Large intestine (tissue), 3 donors: ENCODE measurements around the gene CEL. TPM values are rescaled to one million over a fixed set of nuclear protein-coding genes. Genes with fewer than 3 reads are reported as not detected.
"Not testable (repeated sequence)": the region's sequence is repeated elsewhere in the genome, so short reads cannot be mapped to it uniquely, and the experiment has no call there.

ENCODE experiments used
- DNase-seq, 2 donors: peaks; one replicate each; pipeline versions ENCODE4 v3.0.0 to v3.0.0-alpha.2; 2013
- H3K27ac ChIP-seq: one replicate; pipeline ENCODE4 v1.5.1; 2013; ENCODE audit warnings: low read length
- H3K27me3 ChIP-seq: 2 replicates; pipeline ENCODE4 v1.6.1; 2013; ENCODE audit warnings: low read length; ENCODE audit not compliant: control insufficient read depth, insufficient read depth
- H3K36me3 ChIP-seq: 2 replicates; pipeline ENCODE4 v1.6.1; 2013; ENCODE audit warnings: low read length; ENCODE audit not compliant: control insufficient read depth, insufficient read depth
- H3K4me1 ChIP-seq: one replicate; pipeline ENCODE4 v1.6.1; 2013; ENCODE audit warnings: low read length; ENCODE audit not compliant: control insufficient read depth, insufficient read depth
- H3K4me3 ChIP-seq: one replicate; pipeline ENCODE4 v1.5.1; 2013; ENCODE audit warnings: low read length
- H3K9me3 ChIP-seq: one replicate; pipeline ENCODE4 v1.6.1; 2013; ENCODE audit warnings: mild to moderate bottlenecking, low read depth, low read length, moderate library complexity; ENCODE audit not compliant: control insufficient read depth
- WGBS: methylation state at CpG from one replicate; pipeline ENCODE4 v1.1.5; 2013; ENCODE audit warnings: low lambda C conversion rate; ENCODE audit not compliant: insufficient coverage; 5-methylcytosine and 5-hydroxymethylcytosine counted together
- polyA plus RNA-seq: library from polyadenylated mRNA; unstranded; fragments of 120-200 nt; gene quantifications from one replicate; pipeline ENCODE4 v1.2.1, GENCODE V29; 2013

Gene CEL
- polyA plus RNA-seq, 1 donor, result 268 TPM

DNA sequence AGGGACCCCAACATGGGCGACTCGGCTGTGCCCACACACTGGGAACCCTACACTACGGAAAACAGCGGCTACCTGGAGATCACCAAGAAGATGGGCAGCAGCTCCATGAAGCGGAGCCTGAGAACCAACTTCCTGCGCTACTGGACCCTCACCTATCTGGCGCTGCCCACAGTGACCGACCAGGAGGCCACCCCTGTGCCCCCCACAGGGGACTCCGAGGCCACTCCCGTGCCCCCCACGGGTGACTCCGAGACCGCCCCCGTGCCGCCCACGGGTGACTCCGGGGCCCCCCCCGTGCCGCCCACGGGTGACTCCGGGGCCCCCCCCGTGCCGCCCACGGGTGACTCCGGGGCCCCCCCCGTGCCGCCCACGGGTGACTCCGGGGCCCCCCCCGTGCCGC lies 9.2 kb downstream of the CEL start:
- H3K27ac ChIP-seq, H3K27me3 ChIP-seq, DNase-seq, H3K4me3 ChIP-seq, H3K9me3 ChIP-seq: not testable (repeated sequence)
- WGBS, result no CpG with 5 or more reads among the region's 31 CpGs
- Histone ChIP-seq H3K4me1 (peaks cover 16% of the 10 kb centered on the region), H3K36me3 (peaks cover 18% of the 10 kb centered on the region)

DNA sequence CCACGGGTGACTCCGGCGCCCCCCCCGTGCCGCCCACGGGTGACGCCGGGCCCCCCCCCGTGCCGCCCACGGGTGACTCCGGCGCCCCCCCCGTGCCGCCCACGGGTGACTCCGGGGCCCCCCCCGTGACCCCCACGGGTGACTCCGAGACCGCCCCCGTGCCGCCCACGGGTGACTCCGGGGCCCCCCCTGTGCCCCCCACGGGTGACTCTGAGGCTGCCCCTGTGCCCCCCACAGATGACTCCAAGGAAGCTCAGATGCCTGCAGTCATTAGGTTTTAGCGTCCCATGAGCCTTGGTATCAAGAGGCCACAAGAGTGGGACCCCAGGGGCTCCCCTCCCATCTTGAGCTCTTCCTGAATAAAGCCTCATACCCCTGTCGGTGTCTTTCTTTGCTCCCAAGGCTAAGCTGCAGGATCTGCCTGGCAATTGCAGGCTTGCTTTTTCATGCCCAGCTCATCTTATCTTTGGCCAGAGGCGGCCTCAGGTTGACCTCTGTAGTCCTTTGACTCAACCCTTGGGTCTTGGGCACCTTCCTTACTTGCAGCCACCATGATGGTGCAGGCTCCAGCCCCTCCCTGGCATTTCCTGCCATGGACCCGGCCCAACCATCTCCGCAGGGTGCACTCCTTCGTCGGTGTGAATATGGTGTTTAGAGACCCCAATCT lies 9.8 kb downstream of the CEL start:
- Histone ChIP-seq H3K36me3 (peaks cover 12% of the 10 kb centered on the region), H3K27ac (no peak overlapping the region), H3K27me3 (no peaks in the 10 kb centered on the region), H3K4me3 (no peak overlapping the region), H3K9me3 (no peaks in the 10 kb centered on the region), H3K4me1 (peaks cover 22% of the 10 kb centered on the region)
- DNase-seq, result no peak
- WGBS, result 100% methylated on average over 2 of the region's 33 CpGs

DNA sequence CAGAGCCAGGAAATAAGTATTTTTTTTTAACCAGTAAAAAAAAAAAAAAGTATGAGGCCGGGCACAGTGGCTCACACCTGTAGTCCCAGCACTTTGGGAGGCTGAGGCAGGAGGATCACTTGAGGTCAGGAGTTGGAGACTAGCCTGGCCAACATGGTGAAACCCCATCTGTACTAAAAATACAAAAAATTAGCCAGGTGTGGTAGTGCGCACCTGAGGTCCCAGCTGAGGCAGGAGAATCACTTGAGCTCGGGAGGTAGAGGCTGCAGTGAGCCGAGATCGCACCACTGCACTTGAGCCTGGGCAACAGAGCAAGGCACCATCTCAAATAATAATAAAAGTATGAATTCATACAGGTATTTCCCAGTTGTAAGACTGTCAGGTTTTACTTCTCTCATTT lies 10.4 kb downstream of the CEL start:
- H3K36me3 ChIP-seq, H3K4me3 ChIP-seq, H3K27ac ChIP-seq, H3K9me3 ChIP-seq, DNase-seq, H3K27me3 ChIP-seq: not testable (repeated sequence)
- no CpG with 5 or more reads among the region's 5 CpGs for WGBS
- H3K4me1 ChIP-seq, result peaks cover 28% of the 10 kb centered on the region

- H3K27ac ChIP-seq, result no peak overlapping the region
- DNase-seq, result no peak
- peaks cover 39% of the 10 kb centered on the region for H3K4me1 ChIP-seq
- H3K9me3 ChIP-seq, result no peaks in the 10 kb centered on the region
- H3K36me3 ChIP-seq, result peaks cover 4% of the 10 kb centered on the region
- H3K4me3 ChIP-seq, result no peak overlapping the region
- H3K27me3 ChIP-seq, result no peaks in the 10 kb centered on the region
- 100% methylated on average over 1 of the region's 12 CpGs for WGBS
Measured at GRCh38 chr9:133073086-133074014, 11.6 kb downstream of the CEL start.

DNA sequence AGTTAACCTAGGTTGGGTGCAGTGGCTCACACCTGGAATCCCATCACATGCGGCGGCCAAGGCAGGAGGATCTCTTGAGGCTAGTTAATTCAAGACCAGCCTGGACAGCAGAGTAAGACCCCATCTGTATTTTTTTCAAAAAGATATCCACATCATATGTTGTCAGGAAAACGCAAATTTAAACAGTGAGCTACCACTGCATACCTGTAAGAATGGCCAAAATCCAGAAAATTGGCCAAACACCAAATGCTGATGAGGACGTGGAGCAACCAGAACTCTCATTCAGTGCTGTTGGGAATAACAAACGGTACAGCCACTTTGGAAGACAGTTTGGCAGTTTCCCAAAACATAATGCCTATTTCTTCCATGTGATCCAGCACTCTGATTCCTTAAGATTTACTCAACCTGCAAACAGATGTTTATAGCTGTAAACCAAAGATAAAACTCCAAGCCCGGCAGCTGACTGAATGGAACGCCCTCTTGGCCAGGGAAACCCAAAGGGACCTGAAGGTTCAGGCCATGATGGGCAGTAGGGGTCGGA lies 12.4 kb downstream of the CEL start:
- Histone ChIP-seq H3K27ac (peak overlapping the region; percentile 37), H3K9me3 (no peaks in the 10 kb centered on the region), H3K4me1 (peaks cover 46% of the 10 kb centered on the region), H3K36me3 (peaks cover 4% of the 10 kb centered on the region), H3K4me3 (no peak overlapping the region), H3K27me3 (no peaks in the 10 kb centered on the region)
- DNase-seq, result peak in 1 of 2 donors; percentile 59
- no CpG with 5 or more reads among the region's 8 CpGs for WGBS

- 0% methylated on average over 3 of the region's 4 CpGs for WGBS
- peaks cover 59% of the 10 kb centered on the region for H3K4me1 ChIP-seq
- H3K36me3 ChIP-seq, result peaks cover 4% of the 10 kb centered on the region
- H3K9me3 ChIP-seq, result no peaks in the 10 kb centered on the region
- peak; percentile 55 to 77 for DNase-seq
- H3K27ac ChIP-seq, result peak overlapping the region; percentile 62
- H3K4me3 ChIP-seq, result no peak overlapping the region
- no peaks in the 10 kb centered on the region for H3K27me3 ChIP-seq
Measured at GRCh38 chr9:133075925-133076630, 14.3 kb downstream of the CEL start.

DNA sequence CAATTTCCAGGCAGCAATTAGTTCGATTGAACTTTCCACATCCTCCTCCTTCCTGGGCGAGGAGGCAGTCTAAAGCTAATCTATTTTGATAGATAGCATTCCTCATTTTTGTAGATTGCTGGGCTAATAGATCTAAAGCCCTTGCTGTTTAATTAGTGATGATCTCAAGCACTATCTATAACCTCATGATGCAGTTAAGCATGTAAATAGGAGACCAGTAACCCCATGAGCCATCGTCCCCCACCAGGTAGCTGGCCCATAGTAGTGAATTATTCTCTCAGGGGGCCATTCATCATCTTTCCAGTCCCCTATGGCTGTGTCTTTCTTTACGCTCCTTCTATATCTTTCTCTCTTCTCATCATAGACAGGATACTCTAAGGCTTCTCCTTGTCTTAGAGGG lies 14.9 kb downstream of the CEL start:
- Histone ChIP-seq H3K9me3 (no peaks in the 10 kb centered on the region), H3K27me3 (no peaks in the 10 kb centered on the region), H3K4me3 (no peak overlapping the region), H3K36me3 (peaks cover 3% of the 10 kb centered on the region), H3K27ac (peak overlapping the region; percentile 62), H3K4me1 (peaks cover 61% of the 10 kb centered on the region)
- no CpG with 5 or more reads among the region's 4 CpGs for WGBS
- DNase-seq, result no peak

DNA sequence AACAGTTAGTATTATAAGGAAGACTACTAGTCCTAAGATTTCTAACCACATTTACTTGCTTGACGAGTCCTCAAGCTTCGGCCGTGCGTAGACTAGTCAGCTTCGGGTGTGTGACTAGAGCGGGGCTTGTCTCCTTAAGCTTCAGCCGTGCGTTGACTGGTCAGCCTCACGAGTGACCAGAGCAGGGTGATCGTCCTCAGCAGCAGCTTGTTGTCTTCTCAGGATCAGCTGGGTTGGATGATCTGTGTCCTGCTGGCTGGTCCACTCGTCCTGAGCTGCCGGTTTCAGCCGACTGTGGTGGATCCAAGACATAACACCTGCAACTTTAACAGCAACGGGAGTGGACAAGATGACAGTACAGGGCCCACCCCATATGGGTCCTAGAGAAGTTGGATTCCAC lies 16.7 kb downstream of the CEL start:
- H3K4me3 ChIP-seq, result no peak overlapping the region
- H3K27me3 ChIP-seq, result no peaks in the 10 kb centered on the region
- no peaks in the 10 kb centered on the region for H3K36me3 ChIP-seq
- peaks cover 66% of the 10 kb centered on the region for H3K4me1 ChIP-seq
- no peak overlapping the region for H3K27ac ChIP-seq
- no peaks in the 10 kb centered on the region for H3K9me3 ChIP-seq
- no CpG with 5 or more reads among the region's 14 CpGs for WGBS
- DNase-seq, result no peak

DNA sequence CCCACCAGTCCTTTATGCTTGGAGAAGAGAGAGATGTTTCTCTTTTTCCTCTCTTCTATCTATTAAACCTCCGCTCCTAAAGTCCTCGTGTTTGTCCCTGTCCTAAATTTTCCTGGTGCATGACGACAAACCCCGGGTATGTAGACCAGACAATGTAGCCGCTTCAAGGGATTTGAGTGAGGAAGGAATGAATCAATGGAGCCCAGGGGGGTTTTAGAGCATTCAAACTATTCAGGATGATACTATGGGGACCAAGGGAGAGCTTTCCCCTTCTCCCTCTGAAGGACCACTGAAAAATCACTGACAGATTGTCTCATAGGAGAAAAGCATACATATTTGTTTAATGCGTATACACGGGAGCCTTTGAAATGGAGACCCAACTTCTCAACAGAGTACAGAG lies 18.4 kb downstream of the CEL start:
- H3K27ac ChIP-seq, result peak overlapping the region; percentile 92
- no peak for DNase-seq
- no peaks in the 10 kb centered on the region for H3K27me3 ChIP-seq
- peaks cover 56% of the 10 kb centered on the region for H3K4me1 ChIP-seq
- no peaks in the 10 kb centered on the region for H3K36me3 ChIP-seq
- no peaks in the 10 kb centered on the region for H3K9me3 ChIP-seq
- 60% methylated on average over 2 of the region's 7 CpGs for WGBS
- H3K4me3 ChIP-seq, result no peak overlapping the region
